Suprapubic skin (tissue), 4 donors: ENCODE data around the gene MALAT1.

ENCODE experiments used
- CTCF ChIP-seq, 2 donors: fragments of 200-600 bp in 1 of 2; fragments of 450-650 bp in 1 of 2; sonication (generic) in 1 of 2; IDR thresholded peaks; one replicate each; pipeline ENCODE4 v1.5.1; 2016 to 2019; ENCODE audit warnings: antibody characterized with exemption in 2 of 2, mild to moderate bottlenecking in 1 of 2, moderate library complexity in 1 of 2
- POLR2A ChIP-seq, 2 donors: fragments of 450-650 bp; IDR thresholded peaks; one replicate each; pipeline ENCODE4 v1.6.1; 2017; ENCODE audit warnings: antibody characterized with exemption in 2 of 2, mild to moderate bottlenecking in 2 of 2, moderate library complexity in 2 of 2
- POLR2AphosphoS5 ChIP-seq, 3 donors: sonication (generic); formaldehyde crosslinking; IDR thresholded peaks; one replicate each; pipeline ENCODE4 v1.6.1; 2017; ENCODE audit warnings: antibody characterized with exemption in 3 of 3

- no peak for TF ChIP-seq CTCF (IDR thresholded peaks at IDR 0.05)
- TF ChIP-seq POLR2A (IDR thresholded peaks at IDR 0.05) = no peak
- no peak for TF ChIP-seq POLR2AphosphoS5 (IDR thresholded peaks at IDR 0.05)
Observed at GRCh38 chr11:65546217-65546958, 47.5 kb downstream of the MALAT1 start.
